ENCODE results near the gene OBI1.
"Not testable (repeated sequence)": the region's sequence is repeated elsewhere in the genome, so short reads cannot be mapped to it uniquely, and the experiment has no call there.

OBI1 gene

DNA sequence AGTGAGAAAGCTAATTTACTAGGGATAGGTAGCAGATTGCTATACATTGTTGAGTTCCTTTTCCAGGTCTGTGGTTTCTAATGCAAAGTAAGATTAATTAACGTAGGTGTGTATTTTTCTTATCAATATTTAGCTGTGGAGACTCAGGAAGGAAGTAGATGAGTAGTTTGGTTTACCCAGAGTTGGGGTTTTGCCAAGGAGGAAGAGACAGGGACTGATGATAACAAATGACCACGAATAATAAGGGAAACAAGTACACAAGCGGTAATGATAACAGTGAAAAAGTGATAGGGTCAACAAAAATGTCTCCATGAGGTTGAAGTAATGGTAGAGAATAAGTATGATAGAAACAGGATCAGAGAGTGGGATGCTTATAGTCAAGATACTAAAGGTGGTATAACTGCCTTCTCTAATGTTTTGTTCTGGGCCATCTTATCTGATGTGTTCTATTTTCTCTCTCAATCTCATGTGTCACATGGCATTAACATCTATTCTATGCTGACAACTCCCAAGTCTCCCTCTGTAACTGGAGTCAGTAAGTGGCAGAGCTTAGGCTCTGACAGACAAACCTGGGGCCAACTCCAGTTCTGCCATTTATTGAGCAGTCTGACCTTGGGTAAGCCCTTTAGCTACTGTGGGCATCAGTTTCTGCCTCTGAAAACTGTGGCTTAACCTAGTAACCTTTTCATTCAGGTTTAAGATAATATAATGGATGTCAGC lies 8.8 kb downstream of the OBI1 start:
- DNase-seq, result no peak

DNA sequence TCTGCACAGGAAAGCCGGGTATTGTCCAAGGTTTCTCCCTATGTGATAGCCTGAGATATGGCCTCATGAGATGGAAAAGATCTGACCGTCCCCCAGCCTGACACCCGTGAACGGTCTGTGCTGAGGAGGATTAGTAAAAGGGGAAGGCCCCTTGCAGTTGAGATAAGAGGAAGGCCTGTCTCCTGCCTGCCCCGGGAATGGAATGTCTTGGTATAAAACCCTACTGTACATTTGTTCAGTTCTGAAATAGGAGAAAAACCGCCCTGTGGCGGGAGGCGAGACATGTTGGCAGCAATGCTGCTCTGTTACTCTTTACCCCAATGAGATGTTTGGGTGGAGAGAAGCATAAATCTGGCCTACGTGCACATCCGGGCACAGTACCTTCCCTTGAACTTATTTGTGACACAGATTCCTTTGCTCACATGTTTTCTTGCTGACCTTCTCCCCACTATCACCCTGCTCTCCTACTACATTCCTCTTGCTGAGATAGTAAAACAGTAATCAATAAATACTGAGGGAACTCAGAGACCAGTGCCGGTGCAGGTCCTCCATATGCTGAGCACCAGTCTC lies 11.8 kb downstream of the OBI1 start:
- not testable (repeated sequence) for DNase-seq

DNA sequence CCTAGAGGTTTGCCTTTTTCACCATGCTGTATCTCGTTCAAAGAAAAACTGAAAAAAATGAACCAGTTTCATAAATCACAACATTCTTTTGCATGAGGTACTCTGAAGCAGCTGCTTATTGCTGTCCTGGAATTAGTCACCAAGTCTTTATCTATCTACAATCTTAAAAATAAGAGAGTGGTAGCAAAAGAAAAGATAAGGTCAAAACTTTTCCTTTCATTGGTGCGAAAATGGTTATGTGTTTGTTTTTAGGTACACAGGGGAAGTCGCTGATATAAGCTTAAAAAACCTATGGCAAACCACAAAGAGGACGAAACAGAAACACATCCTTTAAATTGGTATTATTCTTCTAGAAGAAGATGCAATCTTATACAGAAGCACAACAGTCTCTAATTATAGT lies 20.7 kb downstream of the OBI1 start:
- DNase-seq, result no peak

DNA sequence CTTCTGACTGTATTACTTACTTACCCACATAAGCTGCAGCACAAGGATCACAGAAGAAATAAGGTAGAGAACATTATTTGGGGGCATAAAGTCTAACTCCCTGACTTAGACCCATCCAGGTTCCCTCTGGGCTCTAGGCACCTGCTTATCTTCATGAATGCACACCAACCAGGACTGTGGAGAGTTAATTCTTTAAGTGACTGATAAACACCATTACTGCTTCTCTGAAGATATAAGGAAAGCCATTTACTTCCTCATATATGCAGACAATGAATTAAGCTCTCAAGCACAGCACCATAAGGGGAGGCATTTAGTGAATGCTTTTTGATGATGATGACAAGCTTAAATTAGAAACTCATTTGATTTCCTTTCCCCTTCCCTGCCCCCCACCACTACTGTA lies 22.5 kb downstream of the OBI1 start:
- DNase-seq, result no peak

DNA sequence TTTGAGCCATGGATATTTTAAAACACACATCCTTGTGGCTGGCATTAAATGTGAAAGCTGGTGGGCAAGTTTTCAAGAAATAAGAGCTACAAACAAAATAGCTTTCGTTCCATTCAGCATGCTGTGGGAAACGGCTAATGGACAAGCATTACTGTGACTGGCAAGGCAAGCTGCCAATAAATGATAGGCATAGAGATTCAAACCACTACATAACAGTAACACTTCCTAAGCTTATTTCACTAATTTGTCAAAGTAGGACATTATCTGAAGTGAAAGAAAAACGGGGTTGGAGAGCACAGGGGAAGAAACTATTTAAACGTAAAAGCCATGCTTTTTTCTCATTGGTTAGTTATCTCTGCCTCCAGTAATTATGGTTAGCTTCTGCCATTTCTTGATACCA lies 26.0 kb downstream of the OBI1 start:
- no peak for DNase-seq

DNA sequence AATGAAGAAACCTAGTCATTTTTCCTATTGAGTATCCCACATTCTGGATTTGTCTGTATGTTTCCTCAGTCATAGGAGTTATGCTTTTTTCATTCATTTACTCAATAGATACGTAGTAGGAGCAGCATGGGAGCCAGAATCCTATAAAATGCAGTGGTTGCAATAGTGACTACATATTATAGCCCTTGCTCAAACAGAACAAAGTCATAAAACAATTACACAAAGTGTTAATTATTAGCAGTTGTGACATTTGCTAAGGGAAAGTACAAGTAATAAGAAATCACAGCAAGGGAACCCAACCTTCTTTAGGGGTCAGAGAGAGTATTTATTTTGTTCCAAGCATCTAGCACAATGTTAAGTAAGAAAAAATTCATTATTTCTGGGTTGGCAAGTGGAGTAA lies 27.9 kb downstream of the OBI1 start:
- no peak for DNase-seq

DNA sequence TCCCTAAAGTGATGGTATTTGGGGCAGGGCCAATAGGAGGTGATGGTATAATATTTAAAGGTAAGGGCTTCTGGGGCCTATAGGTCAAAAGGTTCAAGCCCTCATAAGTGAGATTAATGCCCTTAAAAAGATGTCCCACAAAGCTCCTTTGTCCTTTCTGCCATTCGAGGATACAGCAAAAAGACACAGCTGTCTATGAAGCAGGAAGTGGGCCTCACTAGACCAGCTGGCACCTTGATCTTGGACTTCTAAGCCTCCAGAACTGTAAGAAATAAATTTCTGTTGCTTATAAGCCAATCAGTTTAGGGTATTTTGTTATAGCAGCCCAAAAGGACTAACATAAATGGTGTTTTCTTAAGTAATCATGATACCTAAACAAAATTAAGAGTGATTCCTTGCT lies 28.4 kb downstream of the OBI1 start:
- no peak for DNase-seq

DNA sequence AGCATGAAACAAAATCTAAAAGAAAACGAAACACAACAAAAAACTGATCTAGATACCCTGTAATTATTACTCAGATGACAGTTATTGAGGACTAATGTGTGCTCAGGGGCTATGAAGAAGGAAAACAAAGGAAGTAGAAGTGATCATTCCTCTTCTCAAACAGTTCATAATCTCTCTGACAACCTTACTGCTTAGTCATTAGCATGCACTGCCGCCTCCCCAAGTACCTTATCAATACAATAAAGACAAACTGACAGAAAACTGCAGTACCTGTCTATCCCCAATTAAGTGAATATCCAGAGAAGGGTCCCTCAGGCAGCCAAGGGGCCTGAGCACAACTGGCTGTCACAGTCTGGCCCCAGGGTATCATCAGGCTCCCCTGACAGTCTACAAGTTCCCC lies 33.6 kb downstream of the OBI1 start:
- no peak for DNase-seq

DNA sequence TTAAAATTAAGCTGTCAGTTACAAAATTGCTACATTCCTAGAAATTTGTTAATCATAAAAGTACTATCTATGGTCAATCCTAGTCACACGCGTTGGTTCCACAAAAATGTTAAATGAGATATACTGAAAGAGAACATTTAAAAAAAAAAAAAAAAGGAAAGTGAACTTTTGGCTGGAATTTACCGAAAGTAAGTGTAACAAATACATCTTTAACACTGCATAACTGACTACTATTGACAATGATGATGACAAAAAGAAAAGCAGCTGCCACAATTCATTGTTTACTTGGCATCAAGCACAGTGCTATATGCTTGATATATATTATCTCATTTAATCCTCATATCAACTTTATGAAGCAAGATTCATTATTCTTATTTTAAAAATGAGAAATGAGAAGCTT lies 35.8 kb downstream of the OBI1 start:
- DNase-seq, result no peak

DNA sequence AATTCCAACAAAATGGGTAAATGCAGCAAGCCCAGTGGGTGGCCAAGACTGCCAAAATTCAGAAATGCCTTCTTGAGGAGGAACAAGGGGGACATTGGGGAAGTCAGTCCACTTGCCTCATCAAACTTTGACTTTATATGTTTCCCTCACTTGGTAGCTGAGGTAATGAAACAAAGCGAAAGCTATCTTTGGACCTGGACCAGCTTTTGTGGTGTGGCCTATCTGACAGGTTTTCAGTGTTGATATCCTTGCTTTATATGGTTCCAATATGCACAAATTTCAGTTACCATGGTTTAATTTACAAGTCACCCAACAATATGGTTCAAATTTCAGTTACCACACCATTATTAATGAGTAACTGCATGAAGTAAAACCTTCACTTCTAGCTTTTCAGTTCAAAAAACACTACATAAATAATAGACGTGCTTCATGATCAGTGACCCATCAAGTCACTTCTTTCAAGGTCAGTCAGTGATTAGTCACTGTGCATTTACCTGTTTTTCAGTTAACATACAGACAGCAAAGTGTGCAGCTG lies 38.0 kb downstream of the OBI1 start:
- no peak for DNase-seq

DNA sequence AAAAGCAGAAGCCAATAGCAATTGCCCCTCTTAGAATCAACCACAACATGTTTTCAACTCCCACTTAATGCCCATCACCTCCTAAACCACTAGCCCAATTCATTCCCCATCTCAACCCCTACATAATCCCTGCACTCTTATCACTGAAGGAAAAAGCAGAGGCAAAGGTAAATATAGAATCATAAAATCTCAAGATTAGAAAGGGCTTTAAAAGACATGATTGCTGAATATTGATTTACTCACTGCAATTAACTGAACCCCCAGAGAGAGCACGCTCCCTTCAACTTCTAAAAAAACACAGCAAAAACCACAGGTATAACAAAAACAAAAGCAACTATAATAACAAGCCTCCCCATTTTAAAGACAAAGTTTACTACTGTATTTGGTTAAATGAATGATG lies 40.5 kb downstream of the OBI1 start:
- no peak for DNase-seq

DNA sequence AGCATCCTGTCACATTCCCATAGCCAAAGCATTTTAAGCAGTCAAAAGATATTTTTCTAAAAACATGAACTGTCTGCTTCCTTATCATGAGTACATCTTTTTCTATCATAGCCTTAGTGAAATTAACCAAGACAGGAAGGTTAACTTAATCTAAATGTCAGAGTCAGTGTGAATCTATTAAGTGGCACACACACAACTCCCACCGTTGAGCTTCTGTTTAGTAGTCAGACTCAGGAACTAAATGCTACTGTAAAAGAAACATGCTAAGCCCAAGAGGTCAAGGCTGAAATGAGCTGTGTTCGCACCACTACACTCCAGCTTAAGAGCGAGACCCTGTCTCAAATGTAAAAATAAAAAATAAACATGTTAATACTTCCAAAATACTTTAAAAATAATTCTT lies 47.9 kb downstream of the OBI1 start:
- no peak for DNase-seq

DNA sequence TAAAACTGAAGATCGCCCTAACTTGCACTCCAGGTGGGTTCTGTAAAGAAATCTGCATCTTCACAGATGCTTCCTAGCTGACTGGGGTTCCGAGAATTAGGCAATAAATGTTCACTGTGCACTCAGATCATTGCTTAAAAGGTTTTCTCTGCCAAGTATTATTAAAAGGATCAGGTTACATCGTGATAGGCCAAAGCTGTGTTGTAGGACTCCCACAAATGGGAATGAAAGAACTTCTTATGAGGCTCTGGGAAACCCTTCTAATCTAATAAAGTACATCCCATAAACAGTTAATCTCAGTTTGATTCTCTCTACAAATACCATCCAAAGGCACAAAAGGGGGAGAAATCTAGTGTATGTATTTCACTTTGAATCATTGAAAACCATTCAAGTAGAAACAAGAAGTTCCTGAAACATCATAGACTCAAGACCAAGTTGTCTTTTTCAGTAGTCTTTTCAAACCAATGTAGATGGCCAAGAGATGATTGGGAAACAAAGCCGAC lies 48.5 kb downstream of the OBI1 start:
- DNase-seq, result no peak

DNA sequence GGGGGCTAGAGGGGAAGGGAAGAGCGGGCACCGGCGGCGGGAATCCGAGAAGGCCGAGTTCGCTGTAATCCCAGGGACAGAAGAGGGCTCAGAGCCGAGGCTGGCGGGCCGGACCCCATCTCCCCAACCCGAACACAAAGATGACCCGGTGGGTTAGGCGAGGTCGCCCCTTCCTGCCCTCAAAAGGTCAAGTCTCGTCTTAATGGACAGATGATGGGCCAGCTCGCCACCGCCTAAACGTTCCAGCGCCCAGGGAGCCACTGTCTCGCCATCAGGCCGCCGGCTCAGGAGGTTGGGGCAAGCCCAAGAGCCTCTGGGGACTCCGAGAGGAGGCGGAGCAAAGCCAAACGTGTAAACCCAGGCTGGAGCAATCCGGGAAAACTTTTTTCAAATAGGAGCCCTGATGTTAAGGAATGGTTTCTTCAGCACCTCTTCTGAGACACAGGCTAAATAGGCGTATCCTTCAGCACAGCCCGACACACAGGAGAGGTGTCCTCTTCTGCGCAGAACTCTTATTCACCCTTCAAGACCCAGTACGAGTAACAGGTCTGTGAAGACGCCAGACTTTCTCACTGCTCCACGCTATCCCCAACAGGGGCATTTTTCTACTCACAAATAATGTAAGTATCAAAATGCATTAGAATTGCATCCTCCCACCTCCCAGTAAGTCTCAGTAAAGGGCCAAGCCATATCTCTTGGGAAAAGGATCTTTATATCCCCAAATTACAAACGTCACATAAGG lies 49.3 kb downstream of the OBI1 start:
- no peak for DNase-seq

DNA sequence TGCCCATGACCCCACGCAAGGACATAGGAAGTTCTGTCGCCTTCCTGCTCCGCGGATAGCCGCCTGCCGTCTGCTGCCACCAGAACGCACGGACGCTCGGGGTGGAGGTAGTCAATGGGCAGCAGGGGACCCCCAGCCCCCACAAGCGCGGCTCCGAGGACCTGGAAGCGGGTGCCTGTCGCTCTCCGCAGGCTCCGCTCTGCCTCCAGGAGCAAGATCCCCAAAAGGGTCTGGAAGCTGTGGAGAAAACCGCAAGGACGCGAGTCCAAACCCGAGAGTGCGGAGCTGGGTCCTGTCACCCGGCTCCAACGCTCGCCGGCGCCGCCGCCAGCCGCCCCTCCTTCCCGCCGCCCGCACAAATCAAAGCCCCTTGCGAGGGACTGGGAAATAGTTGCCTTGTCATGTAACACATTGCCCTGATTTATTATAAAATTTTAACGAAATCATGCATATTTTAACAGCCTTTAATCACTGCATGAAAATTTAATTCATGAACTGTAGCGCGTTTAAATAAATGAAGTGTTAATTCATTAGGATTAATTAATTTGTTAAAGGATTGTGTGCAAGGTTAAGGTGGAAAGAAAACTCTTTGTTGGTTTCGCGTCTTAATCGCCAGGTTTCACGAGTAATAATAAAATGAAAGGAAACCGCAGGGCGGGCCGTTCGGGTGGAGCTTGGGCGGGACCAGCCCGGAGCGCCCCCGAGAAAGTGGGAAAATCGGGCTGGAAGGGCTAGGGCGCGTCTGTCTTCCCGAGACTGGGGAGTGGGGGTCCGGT lies 50.1 kb downstream of the OBI1 start:
- no peak for DNase-seq

DNA sequence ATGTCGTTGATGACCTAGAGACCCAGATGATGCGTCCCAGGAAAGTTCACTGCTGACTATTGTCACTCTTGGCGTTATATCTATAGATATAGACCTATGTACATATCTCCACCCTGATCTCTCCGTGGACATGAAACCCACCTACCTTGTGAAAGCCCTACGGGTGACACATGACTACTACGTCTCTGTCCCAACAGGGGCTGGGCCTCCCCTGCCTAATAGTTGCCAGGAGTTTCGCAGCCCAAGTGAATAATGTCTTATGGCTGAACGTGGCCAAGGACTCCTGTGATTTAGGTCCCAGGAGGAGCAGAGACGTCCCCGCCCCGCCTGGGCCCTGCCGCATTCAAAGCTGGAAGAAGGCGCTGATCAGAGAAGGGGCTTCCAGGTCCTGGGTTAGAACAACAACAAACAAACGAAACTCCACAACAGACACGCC lies 50.7 kb downstream of the OBI1 start:
- DNase-seq, result no peak

DNA sequence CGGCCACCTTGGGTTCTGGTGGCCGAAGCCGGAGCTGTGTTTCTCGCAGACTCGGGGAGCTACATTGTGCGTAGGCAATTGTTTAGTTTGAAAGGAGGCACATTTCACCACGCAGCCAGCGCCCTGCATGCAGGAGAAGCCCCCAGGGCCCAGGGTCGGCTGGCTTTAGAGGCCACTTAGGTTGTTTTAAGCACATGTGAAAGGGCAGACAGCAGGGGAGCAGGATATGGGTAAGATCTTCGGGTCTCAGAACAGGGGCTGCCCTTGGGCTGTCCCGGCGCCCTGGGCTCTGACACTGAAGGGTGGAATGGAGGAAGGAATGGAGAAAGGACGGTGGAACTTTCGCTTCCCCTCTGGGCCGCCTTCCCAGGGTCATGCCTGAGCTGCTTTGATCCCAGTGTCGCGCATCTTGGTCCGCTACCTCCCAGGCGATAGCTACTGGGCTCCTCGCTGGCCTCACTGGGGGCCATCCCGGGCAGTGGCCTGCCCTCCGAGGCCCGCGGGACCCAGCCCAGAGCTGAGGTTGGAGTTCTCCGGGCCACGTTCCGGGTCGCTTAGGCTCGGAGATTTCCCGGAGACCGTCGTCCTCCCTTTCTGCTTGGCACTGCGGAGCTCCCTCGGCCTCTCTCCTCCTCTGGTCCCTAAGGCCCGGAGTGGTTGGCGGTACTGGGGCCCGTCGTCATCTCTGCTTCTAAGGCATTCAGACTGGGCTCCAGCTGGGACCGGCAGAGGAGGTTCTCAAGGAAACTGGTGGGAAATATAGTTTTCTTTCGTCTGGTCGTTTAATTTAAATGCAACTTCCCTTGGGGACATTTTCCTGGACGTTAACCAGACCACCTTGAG lies 51.3 kb downstream of the OBI1 start:
- DNase-seq, result no peak

DNA sequence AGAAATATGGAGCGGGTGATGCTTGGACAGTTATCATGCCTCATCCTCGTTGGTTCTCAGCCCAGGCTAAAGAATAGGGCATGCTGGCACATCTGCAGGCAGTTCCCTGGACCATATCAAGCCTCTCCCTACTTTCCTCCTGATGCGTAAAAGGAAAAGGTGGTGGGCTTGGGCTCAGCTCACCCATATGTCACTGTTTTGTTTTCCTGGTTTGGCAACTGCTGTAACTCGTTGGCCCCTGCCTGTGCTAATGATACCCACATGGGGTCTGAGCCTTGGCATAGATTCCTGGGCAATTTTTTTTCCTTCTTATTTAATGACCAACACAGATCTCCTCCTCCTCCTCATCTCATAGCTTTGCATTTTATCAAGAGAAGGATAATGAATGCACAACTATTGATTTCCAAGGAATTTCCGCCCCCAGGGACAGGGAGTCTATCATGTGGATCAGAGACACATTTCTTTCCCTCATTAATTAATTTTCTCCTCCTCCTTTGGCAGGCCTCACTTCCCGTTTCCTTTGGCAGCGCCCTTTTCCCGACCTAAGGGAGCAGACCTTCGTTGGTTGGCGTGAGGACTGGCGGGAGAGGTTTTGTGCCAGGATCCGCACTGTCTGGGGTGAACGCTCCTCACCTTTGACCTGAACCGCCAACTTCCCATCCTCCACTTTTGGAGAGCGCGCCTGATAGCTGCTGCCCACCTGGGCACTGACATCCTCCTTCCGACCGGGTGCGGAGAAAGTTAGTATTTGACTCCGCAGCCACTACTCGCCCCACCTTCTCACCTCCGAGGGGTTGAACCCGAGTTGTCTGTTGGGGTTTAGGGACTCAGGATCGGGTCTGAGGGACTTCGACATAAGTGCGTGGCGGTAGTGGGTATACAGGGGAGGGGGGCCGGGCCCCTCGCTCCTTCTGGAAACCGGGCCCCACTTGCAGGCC lies 52.2 kb downstream of the OBI1 start:
- no peak for DNase-seq

DNA sequence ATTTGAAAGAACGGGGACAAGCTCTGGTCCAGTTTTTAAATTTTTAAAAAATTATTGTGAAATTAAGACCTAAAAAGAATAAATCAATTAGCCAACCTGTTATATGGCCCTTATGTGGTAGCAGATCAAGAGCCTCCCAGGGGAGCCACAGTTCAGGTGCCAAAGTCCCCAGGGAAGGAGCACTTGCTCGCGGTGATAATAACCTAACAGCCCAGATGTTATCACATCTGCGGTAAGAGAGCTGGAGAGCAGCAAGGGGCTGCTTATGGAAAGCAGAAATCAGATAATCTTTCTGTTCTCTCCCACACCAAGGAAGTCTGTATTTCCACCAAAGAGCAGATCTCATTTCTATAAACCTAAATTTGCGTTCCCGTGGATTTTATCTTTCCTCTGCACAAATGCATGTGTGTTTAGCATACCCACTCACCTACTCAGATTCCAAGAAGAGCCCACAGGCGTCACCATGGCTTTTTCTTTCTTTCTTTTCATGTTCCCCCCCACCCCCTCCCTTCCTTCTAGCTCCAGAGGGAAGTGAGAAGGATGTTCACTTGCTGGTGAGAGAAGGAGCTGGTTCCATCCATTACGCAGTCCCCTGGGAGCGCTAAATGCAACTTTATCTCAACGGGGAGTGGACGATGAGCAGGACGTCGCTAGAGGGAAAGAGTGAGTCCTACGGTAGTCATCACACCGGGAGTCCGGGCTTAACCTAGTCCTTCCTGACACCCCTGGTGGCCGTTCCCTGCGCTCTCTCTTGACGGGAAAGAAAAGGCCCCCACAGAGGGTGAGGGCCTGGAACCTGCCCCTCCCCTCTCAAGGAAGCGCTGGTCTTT lies 54.0 kb downstream of the OBI1 start:
- DNase-seq, result no peak
